Inflammatory macrophage treated with lipopolysaccharide for 4 hours (primary cell): ENCODE data around the gene CD55.

Experiments used
- DNase-seq: peaks from one replicate; pipeline ENCODE4 v3.0.0-alpha.2; 2020

The CD55 gene

GRCh38 chr1:207364614-207365013, 43.1 kb downstream of the CD55 start:
- DNase-seq: peak; percentile 34

DNA sequence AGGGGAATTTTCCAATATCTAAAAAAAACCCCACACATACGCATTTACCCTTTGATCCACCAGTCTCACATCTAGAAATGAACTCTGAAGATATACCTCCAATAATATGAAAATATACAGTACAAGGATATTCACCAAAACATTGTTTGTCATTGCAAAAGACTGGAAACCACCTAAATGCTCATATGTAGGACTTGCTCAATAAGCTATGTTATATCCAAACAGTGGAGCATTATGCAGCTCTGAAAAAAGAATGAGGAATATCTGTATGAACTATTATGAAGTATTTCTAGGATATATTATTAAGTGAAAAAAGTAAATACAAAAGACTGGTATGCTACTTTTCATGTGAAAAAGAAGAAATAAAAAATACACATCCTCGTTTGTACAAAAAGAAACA, 43.6 kb downstream of the CD55 start:
- peak; percentile 50 for DNase-seq

- no peak for DNase-seq
Measured at GRCh38 chr1:207366022-207366421, 44.5 kb downstream of the CD55 start.

- DNase-seq: no peak
Measured at GRCh38 chr1:207388721-207389120, 67.2 kb downstream of the CD55 start.

- no peak for DNase-seq
Measured at GRCh38 chr1:207389728-207390464, 68.4 kb downstream of the CD55 start.

DNA sequence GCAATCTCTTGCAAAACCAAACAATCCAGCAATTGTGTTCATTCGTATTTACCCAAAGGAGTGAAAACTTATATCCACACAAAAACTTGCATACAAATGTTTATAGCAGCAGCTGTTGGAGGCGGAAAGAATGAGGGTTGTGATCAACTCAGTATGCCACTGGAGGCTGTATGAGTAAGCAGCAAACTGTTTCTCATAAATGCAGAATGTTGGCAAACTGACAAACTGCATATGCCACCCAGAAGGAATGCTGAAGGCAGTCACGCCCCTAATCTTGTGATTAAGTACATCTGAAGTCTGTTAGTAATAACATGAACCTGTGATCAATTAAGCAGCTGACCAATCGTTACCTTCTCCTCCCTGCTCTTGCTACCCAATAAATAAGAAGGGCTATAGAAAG, 72.1 kb downstream of the CD55 start:
- no peak for DNase-seq

DNA sequence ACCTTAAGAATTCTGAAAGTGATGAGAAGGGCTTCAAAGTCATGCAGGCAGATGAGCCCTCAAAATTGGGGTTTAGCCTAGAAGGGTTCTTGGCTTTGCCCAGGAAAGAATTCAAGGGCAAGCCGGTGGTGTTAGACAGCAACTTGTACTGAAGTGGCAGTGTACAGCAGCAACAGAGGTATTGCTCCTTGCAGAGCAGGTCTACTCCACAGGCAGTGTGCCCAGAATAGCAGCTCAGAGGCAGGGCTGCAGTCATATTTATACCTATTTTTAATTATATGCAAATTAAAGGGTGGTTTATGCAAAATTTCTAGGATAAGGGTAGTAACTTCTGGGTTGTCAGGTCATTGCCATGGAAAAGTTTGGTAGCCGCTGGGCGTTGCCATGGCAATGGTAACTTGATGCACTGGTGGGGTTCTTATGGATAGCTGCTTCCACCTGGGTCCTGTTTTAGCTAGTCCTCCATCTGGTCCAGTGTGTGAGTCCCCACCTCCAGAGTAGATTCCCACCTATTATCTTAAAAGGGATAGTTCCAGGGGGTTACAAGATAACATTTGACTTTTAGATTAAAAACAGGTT, 74.8 kb downstream of the CD55 start:
- no peak for DNase-seq

- no peak for DNase-seq
Measured at GRCh38 chr1:207397525-207397926, 76.0 kb downstream of the CD55 start.

GRCh38 chr1:207398986-207399385, 77.5 kb downstream of the CD55 start:
- DNase-seq: no peak

GRCh38 chr1:207401578-207401977, 80.1 kb downstream of the CD55 start:
- no peak for DNase-seq

DNA sequence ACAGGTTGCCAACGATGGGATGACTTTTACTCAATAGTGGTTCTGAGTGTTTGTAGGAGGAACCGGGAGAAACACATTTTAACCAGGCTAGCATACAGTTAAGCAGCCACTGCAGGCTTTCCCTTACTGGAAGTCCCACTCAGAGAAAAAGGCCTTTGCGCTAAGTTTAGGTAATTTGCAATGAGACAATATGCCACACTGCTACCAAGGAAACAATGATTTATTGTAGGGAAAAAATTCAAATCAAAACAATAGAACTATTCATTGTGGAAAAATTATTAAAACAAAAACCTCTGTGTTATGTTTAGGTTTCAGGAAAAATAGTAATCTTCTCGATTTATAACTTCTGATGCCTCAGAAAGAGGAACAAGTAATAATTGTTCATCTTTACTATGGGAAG, 81.3 kb downstream of the CD55 start:
- no peak for DNase-seq

GRCh38 chr1:207404849-207405525, 83.5 kb downstream of the CD55 start:
- peak; percentile 75 for DNase-seq

DNA sequence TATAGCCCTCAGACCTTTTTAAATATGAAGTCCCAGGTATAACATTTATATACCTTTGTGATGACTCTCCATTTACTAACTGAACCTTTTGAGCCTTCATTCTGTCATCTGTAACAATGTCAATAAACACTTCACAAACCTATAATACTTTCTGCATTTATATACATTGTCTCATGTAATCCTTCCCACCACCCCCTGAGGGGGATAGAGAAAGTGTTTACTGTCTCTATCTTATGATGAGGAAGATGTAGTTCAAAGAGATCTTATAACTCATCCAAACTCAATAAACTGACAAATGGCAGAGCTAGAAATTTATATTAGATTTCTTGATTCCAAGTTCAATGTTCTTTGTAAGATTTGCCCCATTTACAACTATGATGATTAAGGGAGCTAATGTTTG, 84.3 kb downstream of the CD55 start:
- DNase-seq: no peak

DNA sequence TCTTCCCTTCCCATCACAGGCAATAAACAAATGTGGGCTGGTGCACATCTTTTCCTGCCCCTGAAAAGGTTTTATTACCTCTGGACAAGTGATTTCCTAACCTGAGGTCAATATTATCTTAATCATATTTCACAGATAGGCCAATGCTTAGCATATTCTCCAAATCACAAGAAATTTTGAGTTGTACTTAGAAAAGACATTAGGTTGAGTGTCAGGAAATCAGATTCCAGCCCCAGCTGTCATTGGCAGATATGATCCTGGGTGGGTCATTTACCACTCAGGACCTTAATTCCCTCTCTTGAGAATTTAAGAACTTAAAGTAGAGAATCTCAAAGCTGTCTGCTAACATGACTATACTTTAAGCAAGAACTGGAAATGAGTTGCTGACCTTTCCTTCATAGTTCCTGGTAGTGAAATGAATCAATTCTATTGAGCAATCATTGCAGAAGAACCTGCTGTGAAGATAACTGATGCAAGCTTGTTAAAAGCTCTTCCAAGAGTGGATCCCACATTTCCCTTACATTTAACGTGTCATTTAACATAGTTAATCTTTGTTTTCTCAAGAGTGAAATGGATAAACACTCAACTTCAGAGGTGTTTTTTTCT, 86.3 kb downstream of the CD55 start:
- DNase-seq: peak; percentile 93
